NCI-H524 (cell line): ENCODE data around the gene SLC16A11.

Experiments used
- DNase-seq, 2 experiments: peaks; one replicate each; lab custom pipeline; 2025; lab: John Stamatoyannopoulos, UW

The SLC16A11 gene

DNA sequence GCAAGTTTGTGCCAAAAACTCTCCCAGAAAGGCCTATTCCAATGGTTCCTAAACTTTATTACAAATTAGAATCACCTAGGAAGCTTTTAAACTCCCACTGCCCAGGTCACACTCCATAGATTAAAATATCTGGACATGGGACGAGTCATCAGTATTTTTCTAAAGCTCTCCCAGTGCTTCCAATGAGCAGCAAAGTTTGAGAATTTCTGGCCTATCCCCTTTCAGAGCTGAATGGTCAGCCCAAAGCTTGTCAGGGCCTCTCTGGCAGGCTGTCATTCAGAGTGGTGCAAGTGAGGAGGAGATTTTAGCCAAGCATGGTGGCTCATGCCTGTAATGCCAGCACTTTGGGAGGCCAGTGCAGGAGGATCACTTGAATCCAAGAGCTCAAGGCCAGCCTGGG lies 18.6 kb downstream of the SLC16A11 start:
- DNase-seq: no peak

DNA sequence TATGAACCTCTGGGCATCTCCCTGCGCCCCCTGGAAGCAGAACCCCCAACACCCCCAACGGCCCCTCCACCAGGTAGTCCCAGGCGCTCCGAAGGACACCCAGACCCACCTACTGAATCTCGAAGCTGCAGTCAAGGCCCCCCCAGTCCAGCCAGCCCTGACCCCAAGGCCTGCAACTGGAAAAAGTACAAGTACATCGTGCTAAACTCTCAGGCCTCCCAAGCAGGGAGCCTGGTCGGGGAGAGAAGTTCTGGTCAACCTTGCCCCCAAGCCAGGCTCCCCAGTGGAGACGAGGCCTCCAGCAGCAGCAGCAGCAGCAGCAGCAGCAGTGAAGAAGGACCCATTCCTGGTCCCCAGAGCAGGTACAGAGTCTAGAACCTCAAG lies 19.5 kb downstream of the SLC16A11 start:
- no peak for DNase-seq

DNA sequence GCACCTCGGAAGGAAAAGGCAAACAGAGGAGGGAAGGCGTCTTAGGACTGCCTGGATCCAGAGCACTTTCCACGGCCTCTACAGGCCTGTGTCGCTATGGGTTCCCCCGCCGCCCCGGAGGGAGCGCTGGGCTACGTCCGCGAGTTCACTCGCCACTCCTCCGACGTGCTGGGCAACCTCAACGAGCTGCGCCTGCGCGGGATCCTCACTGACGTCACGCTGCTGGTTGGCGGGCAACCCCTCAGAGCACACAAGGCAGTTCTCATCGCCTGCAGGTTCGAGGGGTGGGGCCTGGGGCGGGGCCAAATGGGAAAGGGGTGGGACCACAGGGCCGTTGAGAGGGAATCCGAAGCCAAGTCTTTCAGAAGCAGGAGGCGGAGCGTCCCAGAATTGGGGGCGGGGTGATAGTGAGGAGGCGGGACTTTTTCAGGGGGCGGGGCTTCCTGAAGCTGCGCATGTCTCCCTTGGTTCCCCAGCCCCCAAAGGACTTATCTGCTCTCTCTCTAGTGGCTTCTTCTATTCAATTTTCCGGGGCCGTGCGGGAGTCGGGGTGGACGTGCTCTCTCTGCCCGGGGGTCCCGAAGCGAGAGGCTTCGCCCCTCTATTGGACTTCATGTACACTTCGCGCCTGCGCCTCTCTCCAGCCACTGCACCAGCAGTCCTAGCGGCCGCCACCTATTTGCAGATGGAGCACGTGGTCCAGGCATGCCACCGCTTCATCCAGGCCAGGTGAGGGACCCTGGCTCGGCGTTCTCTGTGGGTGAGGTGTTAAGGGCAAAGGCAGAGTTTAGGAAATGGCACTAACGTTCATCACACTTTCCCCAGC lies 20.1 kb downstream of the SLC16A11 start:
- no peak for DNase-seq

DNA sequence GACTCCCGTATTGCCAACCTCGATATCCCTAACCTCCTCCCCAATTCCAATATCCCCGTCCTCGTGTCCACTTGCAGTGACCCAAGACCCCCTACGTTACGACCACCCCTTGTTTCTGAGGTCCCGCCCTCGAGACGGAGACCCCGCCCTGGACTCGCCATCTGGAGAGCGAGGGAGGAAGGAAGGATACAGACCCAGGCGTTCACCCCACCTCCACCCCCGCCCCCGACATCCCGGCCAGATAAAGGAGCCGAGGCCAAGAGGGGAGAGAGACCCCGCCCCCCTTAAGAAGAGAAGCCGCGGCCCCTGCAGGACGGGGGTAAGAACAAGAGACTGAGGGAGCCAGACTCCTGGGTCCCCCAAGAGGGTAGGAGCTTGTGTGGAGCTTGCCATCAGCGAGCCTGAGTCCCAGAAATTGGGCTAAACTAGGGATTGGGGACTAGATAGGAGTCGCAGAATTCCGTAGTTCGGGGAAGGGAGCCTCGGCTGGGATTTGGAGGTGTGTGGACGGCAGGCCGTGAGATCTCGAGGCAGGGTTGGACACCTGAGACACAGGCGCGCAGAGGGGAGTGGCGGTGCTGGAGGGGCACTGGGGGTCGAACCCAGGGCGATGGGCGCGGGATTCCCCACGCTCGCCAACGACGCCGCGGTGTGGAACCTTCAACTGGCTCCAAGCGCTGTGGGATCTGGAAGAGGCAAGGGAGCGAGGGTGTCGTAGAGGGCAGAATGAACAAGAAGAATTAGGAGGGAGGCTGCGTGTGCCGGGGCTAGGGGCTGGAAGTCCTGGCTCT lies 20.9 kb downstream of the SLC16A11 start, which contains the start of gene BCL6B:
Gene BCL6B, plus strand, starts transcription at position 270 of the 791 bp plus-strand sequence. CDS start 622 bp downstream, outside the sequence.
- no peak for DNase-seq

DNA sequence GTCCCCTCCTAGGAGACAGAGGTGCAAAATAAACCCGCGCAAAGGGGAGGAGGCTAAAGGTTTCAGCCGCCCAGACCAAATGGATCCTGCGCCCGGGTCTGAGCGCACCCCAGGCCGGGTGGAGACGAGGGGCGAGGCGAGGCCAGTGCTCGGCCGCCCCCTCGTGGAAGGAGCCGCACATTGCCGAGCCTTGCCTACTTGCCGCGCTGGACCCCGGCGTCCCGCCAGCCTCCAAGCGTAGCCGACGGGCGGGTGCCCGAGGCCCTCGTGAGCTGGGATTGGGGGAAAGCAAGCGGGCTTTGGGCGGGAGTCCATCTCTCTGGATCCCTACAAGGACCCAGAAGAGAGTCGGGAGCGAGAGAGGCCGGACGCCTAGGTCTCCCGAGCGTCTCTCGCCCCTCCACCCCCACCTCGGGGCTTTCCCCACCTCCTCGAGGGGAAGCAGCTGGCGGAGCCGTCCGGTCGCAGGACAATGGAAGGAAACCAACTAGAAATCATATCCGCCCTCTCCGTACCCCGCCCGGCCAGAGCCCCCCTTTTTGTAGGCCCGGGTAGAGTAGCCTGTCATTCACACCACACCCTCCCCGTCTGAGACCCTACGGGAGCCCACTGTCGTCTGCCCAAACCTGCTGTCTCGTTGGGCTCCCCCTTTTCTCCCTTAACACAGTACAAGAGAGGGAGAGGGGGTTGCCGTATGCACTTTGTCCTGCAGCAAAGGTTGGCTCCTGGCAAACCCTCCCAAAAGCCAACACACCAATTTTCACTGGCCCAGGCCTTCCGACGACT lies 21.7 kb downstream of the SLC16A11 start:
- DNase-seq: peak in 1 of 2 experiments; percentile 13

DNA sequence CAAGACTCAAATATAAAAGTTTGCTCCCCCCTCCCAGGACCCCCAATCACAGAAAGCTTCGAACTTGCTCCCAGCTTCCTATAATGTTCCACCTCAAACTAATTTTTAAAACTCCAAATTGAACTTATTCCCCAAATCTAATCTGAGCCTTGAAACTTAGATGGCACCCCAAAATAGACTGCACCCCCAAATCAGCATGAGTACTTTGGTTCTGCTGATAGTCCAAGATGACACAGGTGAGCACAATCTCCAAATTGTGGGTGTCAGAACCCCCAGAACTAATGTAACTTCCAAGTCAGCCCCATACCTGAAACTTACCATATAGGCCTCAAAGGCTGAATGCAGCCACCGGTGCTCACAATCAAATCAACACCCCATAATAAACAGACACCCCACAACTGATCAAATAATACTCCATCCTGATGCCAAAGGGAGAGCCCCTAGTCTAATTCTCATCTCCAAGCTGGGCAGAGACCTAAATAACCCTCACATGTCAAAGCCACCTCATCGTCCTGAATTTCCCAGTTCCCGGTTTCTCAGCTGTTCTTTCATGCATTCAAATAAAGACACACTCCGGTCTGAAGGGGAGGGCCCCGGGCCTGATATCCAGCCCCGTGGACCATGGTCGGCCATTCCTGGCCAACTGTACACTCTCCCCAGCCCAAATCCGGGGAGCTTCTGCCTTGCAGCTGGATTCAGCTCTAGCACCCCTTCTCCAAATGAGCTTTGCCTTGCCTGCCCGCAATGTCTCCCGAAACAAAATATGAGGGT lies 22.8 kb downstream of the SLC16A11 start:
- no peak for DNase-seq

DNA sequence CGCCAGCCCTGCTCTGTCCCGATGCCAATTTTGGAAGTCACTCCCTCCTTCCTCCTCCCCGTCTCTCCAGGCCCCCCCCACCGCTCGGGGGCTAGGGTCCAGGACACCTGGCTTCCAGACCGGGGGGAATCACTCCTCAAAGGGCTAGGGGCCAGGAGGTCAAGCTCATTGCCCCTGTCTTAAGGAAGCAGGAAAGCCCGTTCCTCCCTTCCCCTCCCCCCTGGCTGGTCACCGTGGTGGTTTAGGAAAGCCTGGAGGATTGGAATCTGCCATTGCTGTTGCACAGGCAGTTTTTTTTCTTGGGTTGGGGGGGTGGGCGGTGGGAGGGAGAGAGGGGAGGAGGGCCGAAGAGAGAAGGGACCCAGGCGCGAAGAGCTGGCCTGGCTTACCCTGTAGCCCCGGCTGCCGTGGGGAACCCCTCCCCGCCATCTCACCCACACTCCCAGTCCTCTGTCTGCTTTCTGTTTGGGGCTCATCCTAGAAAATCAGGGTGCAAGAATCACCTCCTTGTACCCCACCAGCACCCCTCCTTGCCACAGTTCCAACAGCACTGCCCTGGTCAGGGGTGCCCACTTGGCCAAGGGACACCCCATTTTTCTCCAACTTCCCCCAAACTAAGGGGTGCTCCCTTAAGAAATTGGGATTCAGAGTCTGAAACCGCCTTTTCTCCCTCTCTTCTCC lies 23.9 kb downstream of the SLC16A11 start:
- no peak for DNase-seq

DNA sequence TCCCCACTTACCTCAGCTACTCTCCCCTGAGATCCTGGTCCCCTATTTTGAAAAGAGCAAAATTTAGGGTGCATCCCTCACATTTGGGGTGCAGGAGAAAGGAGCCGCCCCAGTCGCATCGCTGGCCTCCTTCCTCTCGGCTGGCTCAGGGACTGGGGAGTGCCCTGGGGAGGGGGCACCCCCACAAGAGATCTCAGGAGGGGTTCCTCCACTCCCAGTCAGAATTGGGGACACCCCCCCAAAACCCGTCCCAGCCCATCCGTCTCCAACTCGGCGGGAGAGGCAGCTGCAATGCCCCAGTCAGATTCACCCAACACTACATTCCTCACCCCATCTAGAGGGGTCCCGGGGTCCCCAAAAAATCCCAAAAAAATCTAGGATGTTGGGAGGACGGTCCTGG lies 24.5 kb downstream of the SLC16A11 start:
- no peak for DNase-seq

DNA sequence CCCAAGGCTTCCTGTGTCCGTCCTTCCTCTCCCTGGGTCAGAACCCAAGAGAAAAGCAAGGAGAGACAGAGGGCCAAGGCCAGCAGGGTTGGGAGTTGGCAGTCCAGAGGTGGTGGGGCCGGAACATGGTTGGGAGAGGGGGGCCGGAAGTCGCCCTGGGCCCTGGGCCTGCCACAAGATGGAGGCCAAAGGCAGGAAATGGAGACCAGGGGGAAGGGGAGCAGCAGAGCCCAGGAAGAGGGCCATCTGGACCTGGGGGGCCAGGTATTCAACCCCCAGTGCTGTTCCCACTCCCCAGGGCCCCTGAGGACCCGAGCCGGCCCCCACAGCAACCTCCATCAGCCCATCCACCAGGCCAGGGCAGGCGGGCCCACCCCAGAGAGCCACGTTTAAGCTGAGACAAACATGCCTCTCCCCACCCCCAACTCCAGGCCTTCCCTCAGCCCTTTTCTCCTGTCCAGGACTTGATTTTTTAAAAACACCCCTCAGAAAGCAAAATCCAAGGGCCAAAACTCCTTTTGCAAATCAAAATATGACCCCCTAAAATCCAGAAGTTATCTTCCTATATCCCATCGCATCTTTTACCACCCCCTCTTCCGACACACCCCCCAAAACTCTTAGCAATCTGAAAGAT lies 25.4 kb downstream of the SLC16A11 start:
- DNase-seq: no peak

DNA sequence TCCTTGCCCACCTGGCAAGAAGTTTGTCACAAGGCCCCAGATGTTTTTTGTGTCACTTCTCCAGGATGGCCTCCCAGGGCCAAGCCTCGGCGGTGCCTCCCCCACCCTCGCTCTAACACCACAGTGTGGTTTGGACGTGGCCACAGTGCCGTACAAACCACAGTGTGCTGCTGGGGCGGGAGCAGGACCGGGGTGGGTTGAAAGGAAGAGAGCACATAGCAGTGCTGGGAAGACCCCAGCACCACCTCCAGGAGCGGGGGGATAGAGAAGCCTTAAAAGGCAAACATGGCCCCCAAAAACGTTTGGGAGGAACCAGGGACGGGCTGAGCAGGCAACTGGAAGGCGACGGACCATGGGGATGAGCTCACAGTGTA lies 26.1 kb downstream of the SLC16A11 start:
- DNase-seq: no peak

DNA sequence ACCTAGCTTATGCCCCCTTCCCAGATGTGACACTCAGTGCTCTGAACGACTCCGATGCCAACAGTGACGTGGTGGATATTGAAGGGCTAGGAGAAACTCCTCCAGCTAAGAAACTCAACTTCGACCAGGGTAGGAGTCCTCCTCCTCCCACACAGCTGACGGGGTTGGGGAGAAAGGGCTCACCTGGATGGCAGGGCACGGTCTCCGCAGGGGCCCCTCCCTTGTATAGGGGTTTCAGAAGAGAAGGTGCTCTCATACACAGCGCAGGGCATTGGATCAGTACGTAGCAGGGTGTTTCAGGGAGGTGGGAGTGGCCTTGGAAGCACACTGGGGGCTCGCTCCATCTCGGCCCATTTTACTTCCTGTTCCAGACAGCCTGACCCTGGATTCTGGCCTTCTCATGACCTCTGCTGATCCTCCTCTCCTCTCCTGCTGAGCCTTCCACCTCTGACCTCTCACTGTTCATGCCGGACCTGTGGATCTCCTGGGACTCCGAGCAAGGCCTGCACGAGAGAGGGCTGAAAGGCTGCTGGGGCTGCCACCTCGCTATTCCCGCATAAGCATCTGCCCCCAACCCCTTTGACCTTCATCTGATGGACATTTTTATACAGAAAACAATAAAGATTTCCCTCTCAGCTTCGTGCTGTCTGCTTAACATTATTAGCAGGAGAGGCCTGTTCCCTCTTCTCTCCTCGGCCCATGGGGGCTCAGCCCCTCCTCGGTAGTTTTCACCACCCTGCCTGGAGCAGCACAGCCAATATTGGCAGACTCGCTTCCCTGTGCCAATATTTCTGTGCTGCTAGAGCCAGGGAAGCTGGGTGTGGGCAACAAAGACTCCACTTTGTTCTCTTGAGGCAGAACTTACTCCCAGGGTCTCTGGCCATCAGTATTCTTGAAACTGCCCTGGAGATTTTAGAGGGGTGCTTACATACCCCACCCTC lies 26.7 kb downstream of the SLC16A11 start:
- no peak for DNase-seq

DNA sequence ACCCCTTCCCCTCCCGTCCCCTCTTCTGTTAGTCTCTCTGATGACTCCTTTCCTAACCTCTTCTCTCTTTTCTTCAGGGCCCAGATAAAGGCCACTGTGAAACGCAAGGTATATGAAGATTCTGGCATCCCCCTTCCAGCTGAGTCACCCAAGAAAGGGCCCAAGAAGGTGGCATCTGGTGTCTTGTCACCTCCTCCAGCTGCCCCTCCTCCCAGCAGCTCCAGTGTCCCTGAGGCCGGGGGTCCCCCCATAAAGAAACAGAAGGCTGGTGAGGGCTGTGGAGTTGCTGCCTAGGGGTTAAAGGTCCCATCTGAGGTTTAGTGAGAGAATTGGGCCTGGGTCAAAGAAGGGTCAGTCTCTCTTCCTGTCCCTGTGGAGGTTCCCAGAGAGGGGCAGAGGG lies 27.5 kb downstream of the SLC16A11 start:
- no peak for DNase-seq

DNA sequence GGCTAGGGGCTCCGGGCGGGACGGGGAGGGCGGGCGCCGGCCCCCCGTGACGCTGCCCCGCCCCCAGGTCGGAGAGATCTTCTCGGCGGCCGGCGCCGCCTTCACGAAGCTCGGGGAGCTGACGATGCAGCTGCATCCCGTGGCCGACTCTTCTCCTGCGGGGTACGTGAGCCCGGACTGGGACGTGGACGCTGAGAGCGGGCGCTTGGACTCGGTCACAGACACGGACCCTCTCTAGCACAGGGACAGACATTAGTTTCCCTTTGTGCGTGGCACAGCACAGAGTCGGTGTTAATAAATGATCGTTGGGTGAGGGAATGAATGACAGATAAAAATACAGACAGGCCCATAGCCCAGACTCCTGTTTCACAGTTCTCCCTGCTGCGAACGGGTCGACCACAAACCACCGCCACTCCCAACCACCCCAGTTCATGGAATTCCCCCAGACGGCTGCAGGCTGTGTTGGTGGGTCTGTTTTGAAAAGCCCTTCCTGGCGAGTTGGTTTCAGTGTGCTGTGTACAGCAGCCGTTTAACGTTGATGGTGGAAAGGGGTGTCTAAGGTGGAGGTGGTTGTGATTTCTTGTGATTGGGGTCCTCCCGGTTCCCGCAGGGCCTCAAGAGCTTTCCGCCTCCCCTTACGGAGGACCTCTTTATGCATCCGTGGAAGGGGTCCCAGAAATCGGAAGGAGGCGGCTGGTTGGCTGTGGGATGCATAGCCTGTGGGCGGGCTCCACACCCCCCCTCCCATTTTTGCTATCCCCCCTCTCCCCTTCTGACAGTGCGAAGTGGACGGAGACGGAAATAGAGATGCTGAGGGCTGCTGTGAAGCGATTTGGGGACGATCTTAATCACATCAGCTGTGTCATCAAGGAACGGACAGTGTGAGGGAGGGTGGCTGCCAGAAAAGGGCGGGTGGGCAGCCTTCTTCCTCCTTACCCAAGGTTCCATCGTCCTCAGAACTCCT lies 28.6 kb downstream of the SLC16A11 start:
- DNase-seq: no peak

DNA sequence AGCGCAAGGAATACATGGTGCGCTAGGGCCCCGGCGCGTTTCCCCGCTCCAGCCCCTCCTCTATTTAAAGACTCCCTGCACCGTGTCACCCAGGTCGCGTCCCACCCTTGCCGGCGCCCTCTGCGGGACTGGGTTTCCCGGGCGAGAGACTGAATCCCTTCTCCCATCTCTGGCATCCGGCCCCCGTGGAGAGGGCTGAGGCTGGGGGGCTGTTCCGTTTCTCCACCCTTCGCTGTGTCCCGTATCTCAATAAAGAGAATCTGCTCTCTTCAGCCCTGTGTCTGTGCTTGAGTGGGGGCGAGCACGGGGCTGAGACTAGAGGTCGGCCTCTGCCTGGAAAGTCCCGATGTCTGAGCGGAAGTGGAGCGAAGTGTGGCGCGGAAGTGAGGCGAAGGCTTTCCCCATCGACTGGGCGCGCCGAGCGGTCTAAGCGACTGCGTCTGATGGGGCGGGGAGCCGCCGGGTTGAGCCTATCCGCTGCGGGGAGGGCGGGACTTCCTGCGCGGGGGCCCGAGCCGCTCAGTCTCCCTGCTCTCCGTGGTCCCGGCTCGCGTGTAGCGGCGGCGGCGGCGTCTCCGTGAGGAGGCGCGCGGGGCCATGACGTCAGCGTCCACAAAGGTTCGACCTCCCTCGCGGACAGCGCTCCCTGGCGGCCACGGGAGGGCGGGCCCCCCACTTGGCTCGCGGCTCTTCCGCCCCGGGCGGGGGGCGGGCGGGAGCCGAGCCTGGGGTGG lies 29.5 kb downstream of the SLC16A11 start:
- DNase-seq: peak; percentile 67 to 74

DNA sequence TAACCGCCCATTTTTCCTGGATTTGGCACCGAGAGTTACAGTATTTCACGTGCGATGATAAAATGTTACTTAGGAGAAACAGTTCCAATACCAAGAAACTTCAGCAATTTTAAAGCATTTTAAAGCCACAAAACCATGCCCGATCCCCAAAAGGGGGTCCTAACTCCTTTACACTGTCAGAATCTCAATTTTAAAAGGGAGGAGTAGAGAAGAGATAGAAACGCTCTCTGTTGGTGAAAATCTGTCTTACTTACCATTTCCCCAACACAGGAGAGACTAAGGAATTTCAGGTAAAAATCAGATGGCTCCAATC lies 32.0 kb downstream of the SLC16A11 start:
- DNase-seq: no peak

DNA sequence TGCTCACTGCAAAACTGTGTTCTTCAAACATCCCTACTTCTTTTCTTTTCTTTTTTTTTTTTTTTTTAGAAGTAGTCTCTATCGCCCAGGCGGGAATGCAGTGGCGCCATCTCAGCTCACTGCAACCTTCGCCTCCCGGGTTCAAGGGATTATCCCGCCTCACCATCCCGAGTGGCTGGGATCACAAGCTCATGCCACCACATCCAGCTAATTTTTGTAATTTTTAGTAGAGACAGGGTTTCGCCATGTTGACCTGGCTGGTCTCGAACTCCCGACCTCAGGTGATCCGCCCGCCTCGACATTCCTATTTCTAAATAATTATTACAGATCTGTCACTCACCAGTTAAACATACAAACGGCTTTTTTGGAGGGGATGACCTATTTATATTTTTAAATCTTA lies 32.5 kb downstream of the SLC16A11 start:
- no peak for DNase-seq

DNA sequence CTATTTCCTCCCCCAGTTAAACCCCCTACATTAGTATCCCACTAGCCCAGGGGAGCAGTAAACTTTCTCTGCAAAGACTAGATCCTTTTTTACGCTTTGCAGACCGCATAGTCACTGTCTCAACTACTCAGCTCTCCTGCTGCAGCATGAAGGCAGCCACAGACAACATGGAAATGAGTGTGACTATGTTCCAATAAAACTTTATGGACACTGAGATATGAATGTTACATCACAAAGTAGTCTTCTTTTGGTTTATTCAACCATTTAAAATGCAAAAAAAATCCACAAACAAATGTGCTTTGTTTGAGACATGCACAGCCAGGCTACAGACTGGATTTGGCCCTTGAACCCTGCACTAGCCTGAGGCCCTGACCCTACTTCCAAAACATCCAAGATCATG lies 33.4 kb downstream of the SLC16A11 start:
- no peak for DNase-seq

DNA sequence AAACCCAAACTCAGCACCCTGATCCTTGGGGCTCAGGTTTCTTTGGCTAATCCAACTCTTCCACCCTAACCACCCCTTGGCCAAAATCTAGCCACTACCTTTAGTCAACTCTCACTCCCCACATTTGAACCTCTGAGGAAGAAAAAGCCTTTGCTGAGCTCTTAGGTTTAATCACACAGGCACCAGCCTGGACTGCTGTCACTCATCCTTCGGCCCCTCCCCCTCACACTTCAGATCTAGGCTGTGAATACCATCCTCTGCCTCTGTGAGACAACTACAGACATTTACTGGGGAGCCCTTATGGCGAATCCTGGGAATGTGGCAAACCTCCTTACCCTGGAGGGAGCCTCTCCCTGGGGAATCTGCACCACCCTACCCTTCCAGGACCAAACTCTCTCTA lies 36.7 kb downstream of the SLC16A11 start:
- DNase-seq: no peak
